Activated naive CD4-positive, alpha-beta T cell treated with anti-CD3 and anti-CD28 coated beads, Interleukin-2, amount 50 U/mL, for 72 hours (primary cell): ENCODE data around the gene CD177. TPM values are rescaled to one million over a fixed set of nuclear protein-coding genes. Genes with fewer than 3 reads are reported as not detected.
"Not testable (repeated sequence)": the region's sequence is repeated elsewhere in the genome, so short reads cannot be mapped to it uniquely, and the experiment has no call there.

ENCODE experiments used
- ATAC-seq, 2 donors: fragments of 150-1000 bp; cut with Tn5 transposase; 2 replicates each; pipeline ENCODE4 v1.10.0; 2021; ENCODE audit warnings: mild to moderate bottlenecking in 2 of 2, moderate library complexity in 2 of 2
- DNase-seq, 2 donors: peaks; one replicate each; pipeline ENCODE4 v3.0.0; 2021 to 2022; ENCODE audit warnings: low spot score in 2 of 2
- H3K27ac Mint-ChIP-seq, 2 donors: one replicate each; pipeline ENCODE4 v1.8.0; 2022; ENCODE audit warnings: mild to moderate bottlenecking in 2 of 2, mixed read lengths in 2 of 2
- H3K36me3 Mint-ChIP-seq, 2 donors: one replicate each; pipeline ENCODE4 v1.8.0; 2022; ENCODE audit warnings: mixed read lengths in 2 of 2
- H3K9me3 Mint-ChIP-seq, 2 donors: one replicate each; pipeline ENCODE4 v1.8.0; 2022; ENCODE audit warnings: mixed read lengths in 2 of 2
- total RNA-seq, 2 donors: library from RNA; stranded (reverse); gene quantifications; one replicate each; pipeline ENCODE4 v1.2.3, GENCODE V29; 2022

CD177 gene
- total RNA-seq, 2 donors from 2014 or later: not detected

- no peaks in the 10 kb centered on the region for H3K9me3 Mint-ChIP-seq
- no peaks in the 10 kb centered on the region for H3K36me3 Mint-ChIP-seq
- DNase-seq (no peak), ATAC-seq (no peak)
- H3K27ac Mint-ChIP-seq: no peak overlapping the region
Measured at GRCh38 chr19:43329989-43330388, 23.5 kb upstream of the CD177 start.

GRCh38 chr19:43330726-43331434 lies 22.6 kb upstream of the CD177 start:
- ATAC-seq (no peak), DNase-seq (no peak)
- Mint-ChIP-seq H3K27ac (no peak overlapping the region), H3K36me3 (no peaks in the 10 kb centered on the region), H3K9me3 (no peaks in the 10 kb centered on the region)

GRCh38 chr19:43331435-43332010 lies 22.0 kb upstream of the CD177 start:
- Mint-ChIP-seq H3K27ac (peak overlapping the region in 1 of 2 donors; percentile 0), H3K36me3 (no peaks in the 10 kb centered on the region), H3K9me3 (no peaks in the 10 kb centered on the region)
- no peak for DNase-seq
- no peak for ATAC-seq

GRCh38 chr19:43332058-43332922 lies 21.2 kb upstream of the CD177 start:
- ATAC-seq (no peak), DNase-seq (no peak)
- H3K9me3 Mint-ChIP-seq: no peaks in the 10 kb centered on the region
- H3K36me3 Mint-ChIP-seq: no peaks in the 10 kb centered on the region
- H3K27ac Mint-ChIP-seq: peak overlapping the region in 1 of 2 donors; percentile 85

- not testable (repeated sequence) for ATAC-seq, H3K27ac Mint-ChIP-seq, H3K36me3 Mint-ChIP-seq, DNase-seq, H3K9me3 Mint-ChIP-seq
Measured at GRCh38 chr19:43336508-43336907, 17.0 kb upstream of the CD177 start.

- ATAC-seq: no peak
- Mint-ChIP-seq H3K9me3 (no peaks in the 10 kb centered on the region), H3K36me3 (no peaks in the 10 kb centered on the region), H3K27ac (no peak overlapping the region)
- DNase-seq: no peak
Measured at GRCh38 chr19:43337737-43338136, 15.7 kb upstream of the CD177 start.

GRCh38 chr19:43338530-43338929 lies 15.0 kb upstream of the CD177 start:
- no peak overlapping the region for H3K27ac Mint-ChIP-seq
- DNase-seq: no peak
- no peak for ATAC-seq
- H3K9me3 Mint-ChIP-seq: no peaks in the 10 kb centered on the region
- no peaks in the 10 kb centered on the region for H3K36me3 Mint-ChIP-seq

- H3K9me3 Mint-ChIP-seq, H3K27ac Mint-ChIP-seq, DNase-seq, H3K36me3 Mint-ChIP-seq: not testable (repeated sequence)
- ATAC-seq: peak; percentile 14 to 48
Measured at GRCh38 chr19:43339243-43339930, 14.1 kb upstream of the CD177 start.

GRCh38 chr19:43340101-43340500 lies 13.4 kb upstream of the CD177 start:
- not testable (repeated sequence) for H3K9me3 Mint-ChIP-seq, H3K27ac Mint-ChIP-seq, DNase-seq, ATAC-seq, H3K36me3 Mint-ChIP-seq

- DNase-seq, H3K36me3 Mint-ChIP-seq, H3K9me3 Mint-ChIP-seq, H3K27ac Mint-ChIP-seq, ATAC-seq: not testable (repeated sequence)
Measured at GRCh38 chr19:43341098-43341497, 12.4 kb upstream of the CD177 start.

GRCh38 chr19:43342104-43342503 lies 11.4 kb upstream of the CD177 start:
- not testable (repeated sequence) for ATAC-seq, DNase-seq, H3K36me3 Mint-ChIP-seq

GRCh38 chr19:43344347-43344925 lies 9.1 kb upstream of the CD177 start:
- ATAC-seq, H3K9me3 Mint-ChIP-seq, H3K36me3 Mint-ChIP-seq: not testable (repeated sequence)

More at GRCh38 chr19:43342104-43342503, 11.4 kb upstream of the CD177 start:
- not testable (repeated sequence) for H3K9me3 Mint-ChIP-seq, H3K27ac Mint-ChIP-seq

GRCh38 chr19:43349813-43350212 lies 3.7 kb upstream of the CD177 start:
- H3K9me3 Mint-ChIP-seq, ATAC-seq, H3K27ac Mint-ChIP-seq, DNase-seq, H3K36me3 Mint-ChIP-seq: not testable (repeated sequence)

More at GRCh38 chr19:43344347-43344925, 9.1 kb upstream of the CD177 start:
- not testable (repeated sequence) for DNase-seq, H3K27ac Mint-ChIP-seq

- ATAC-seq: no peak
- Mint-ChIP-seq H3K36me3 (no peaks in the 10 kb centered on the region), H3K27ac (no peak overlapping the region), H3K9me3 (no peaks in the 10 kb centered on the region)
- DNase-seq: no peak
Measured at GRCh38 chr19:43351998-43352746, 1.3 kb upstream of the CD177 start.

- Mint-ChIP-seq H3K27ac (no peak overlapping the region), H3K9me3 (no peaks in the 10 kb centered on the region), H3K36me3 (no peaks in the 10 kb centered on the region)
- ATAC-seq (no peak), DNase-seq (no peak)
Measured at GRCh38 chr19:43354305-43354627, 780 bp downstream of the CD177 start.

GRCh38 chr19:43356749-43357148 lies 3.3 kb downstream of the CD177 start:
- not testable (repeated sequence) for H3K27ac Mint-ChIP-seq, H3K36me3 Mint-ChIP-seq, DNase-seq, ATAC-seq, H3K9me3 Mint-ChIP-seq
